Measurements from ENCODE around the gene CARMIL1.

DNA sequence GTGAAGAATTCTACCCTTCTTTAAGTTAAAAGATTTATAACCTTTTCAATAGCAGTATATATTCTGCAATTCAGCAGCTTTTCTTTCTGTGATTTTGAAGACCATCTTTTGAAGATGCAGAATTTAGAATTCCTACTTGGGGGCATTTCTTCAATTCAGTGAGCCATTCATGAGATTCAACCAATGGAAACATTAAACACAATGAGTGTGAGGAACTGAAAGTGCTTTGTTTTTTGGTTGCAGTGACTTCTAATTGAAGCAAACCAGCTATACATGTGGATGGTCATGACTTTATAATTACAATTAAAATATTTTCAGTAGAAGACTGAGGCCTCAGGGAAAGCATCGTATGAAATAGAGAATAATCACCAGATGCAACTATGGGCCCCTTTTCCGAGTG lies 108.3 kb downstream of the CARMIL1 start:
- TF ChIP-seq GATA3 (IDR thresholded peaks at IDR 0.05; ENCODE audit: low read depth, low read length) = no peak
- TF ChIP-seq GATA2 (IDR thresholded peaks at IDR 0.05; ENCODE audit: low read depth, low read length) = no peak

Measured in SH-SY5Y (cell line).